ENCODE measurements around the gene TMED1.

GRCh38 chr19:10823690-10824089 is 12.3 kb downstream of the TMED1 start:
- TF ChIP-seq CTCF (IDR thresholded peaks at IDR 0.05), result no peak
- TF ChIP-seq POLR2A (IDR thresholded peaks at IDR 0.05), result no peak
- no peak for TF ChIP-seq POLR2AphosphoS5 (IDR thresholded peaks at IDR 0.05)

All from upper lobe of left lung (tissue), 4 donors.